Vagina (tissue), 2 donors: ENCODE results near the gene SDE2.

Experiments used
- POLR2A ChIP-seq, 2 donors: fragments of 450-650 bp; IDR thresholded peaks; one replicate each; pipeline ENCODE4 v1.6.1; 2017; ENCODE audit warnings: antibody characterized with exemption in 2 of 2, mild to moderate bottlenecking in 2 of 2, moderate library complexity in 2 of 2
- POLR2AphosphoS5 ChIP-seq, 2 donors: sonication (generic); formaldehyde crosslinking; IDR thresholded peaks; one replicate each; pipeline ENCODE4 v1.9.0; 2017; ENCODE audit warnings: antibody characterized with exemption in 2 of 2, mild to moderate bottlenecking in 2 of 2, low read depth in 1 of 2; ENCODE audit not compliant: insufficient read depth in 1 of 2
- TF ChIP-seq, protein P1 (sequence below), 3 experiments: fragments of 450-650 bp in 2 of 3; fragments of 200-600 bp in 1 of 3; sonication (generic) in 1 of 3; IDR thresholded peaks; one replicate each; pipeline ENCODE4 v1.5.1; 2017 to 2019; ENCODE audit warnings: antibody characterized with exemption in 3 of 3, mild to moderate bottlenecking in 2 of 3, moderate library complexity in 2 of 3

DNA sequence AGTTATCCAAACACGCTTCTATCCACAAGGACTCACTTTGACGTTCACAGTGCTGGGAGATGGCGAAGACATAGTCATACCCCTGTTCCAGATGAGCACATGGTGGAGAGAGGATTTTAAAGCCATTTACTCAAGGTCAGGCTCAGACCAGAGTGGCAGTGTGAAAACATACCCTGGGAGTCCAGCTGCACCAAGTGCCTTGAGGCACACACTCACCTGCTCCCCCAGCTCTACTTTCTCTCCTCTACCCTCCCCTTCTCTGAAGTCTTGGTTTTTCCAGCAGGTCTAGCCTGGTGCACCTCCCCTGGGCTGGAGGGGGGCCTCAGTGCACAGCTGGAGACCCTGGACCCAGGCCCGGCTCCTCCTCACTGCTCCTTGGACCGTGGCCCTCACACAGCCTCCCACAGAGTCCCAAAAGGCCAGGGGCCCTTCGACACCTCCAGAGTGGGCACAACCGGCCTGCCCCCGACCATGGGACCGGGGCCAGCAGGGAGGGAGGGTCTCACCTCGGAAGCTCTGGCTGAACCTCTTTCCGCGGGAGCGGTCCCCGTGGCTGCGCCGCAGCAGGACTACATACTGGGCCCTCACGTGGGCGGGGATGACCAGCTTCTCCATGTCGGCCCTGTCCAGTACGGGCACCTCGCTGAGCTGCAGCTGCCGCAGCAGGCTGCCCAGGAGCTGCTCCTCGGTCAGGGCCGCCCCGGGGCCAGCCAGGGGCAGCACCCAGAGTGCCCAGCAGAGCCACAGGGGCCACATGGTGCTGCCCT is 58.6 kb downstream of the SDE2 start:
- TF ChIP-seq, protein P1, sequence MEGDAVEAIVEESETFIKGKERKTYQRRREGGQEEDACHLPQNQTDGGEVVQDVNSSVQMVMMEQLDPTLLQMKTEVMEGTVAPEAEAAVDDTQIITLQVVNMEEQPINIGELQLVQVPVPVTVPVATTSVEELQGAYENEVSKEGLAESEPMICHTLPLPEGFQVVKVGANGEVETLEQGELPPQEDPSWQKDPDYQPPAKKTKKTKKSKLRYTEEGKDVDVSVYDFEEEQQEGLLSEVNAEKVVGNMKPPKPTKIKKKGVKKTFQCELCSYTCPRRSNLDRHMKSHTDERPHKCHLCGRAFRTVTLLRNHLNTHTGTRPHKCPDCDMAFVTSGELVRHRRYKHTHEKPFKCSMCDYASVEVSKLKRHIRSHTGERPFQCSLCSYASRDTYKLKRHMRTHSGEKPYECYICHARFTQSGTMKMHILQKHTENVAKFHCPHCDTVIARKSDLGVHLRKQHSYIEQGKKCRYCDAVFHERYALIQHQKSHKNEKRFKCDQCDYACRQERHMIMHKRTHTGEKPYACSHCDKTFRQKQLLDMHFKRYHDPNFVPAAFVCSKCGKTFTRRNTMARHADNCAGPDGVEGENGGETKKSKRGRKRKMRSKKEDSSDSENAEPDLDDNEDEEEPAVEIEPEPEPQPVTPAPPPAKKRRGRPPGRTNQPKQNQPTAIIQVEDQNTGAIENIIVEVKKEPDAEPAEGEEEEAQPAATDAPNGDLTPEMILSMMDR (IDR thresholded peaks at IDR 0.05): no peak
- no peak for TF ChIP-seq POLR2AphosphoS5 (IDR thresholded peaks at IDR 0.05; ENCODE audit: insufficient read depth in 1 of 2, low read depth in 1 of 2)
- no peak for TF ChIP-seq POLR2A (IDR thresholded peaks at IDR 0.05)
